Peyer's patch (tissue), 4 donors: ENCODE measurements around the gene RAB4B. TPM values are rescaled to one million over a fixed set of nuclear protein-coding genes. Genes with fewer than 3 reads are reported as not detected.
A peak's percentile ranks its signal among the peaks of the same experiment; 100 is the strongest.

ENCODE experiments used
- DNase-seq, 3 donors: peaks; one replicate each; pipeline ENCODE4 v3.0.0-alpha.2; 2017 to 2019
- H3K27ac ChIP-seq, 4 donors: fragments of 200-600 bp; sonication (generic); one replicate each; pipeline ENCODE4 v1.5.1; 2016 to 2019
- H3K27me3 ChIP-seq, 2 donors: fragments of 200-600 bp; sonication (generic); one replicate each; pipeline ENCODE4 v1.5.1; 2019
- H3K36me3 ChIP-seq, 3 donors: fragments of 200-600 bp; sonication (generic); one replicate each; pipeline ENCODE4 v1.5.1; 2016 to 2019
- H3K4me1 ChIP-seq, 4 donors: fragments of 200-600 bp; sonication (generic); one replicate each; pipeline ENCODE4 v1.5.1; 2016 to 2019
- H3K4me3 ChIP-seq, 4 donors: fragments of 200-600 bp; sonication (generic); 1 replicate in 3 of 4; 2 replicates in 1 of 4; pipeline ENCODE4 v1.5.1; 2016 to 2019; ENCODE audit warnings: mild to moderate bottlenecking in 1 of 4
- H3K9me3 ChIP-seq, 4 donors: fragments of 200-600 bp; sonication (generic); one replicate each; pipeline ENCODE4 v1.5.1; 2016 to 2019; ENCODE audit warnings: mild to moderate bottlenecking in 1 of 4
- CTCF ChIP-seq, 6 experiments: fragments of 450-650 bp in 4 of 6; fragments of 200-600 bp in 2 of 6; sonication (generic) in 1 of 6; IDR thresholded peaks; one replicate each; pipeline ENCODE4 v1.5.1; 2017 to 2019; ENCODE audit warnings: antibody characterized with exemption in 6 of 6, mild to moderate bottlenecking in 3 of 6, moderate library complexity in 1 of 6
- POLR2A ChIP-seq, 2 donors: fragments of 450-650 bp; IDR thresholded peaks; one replicate each; pipeline ENCODE4 v1.5.1; 2017; ENCODE audit warnings: antibody characterized with exemption in 2 of 2, mild to moderate bottlenecking in 2 of 2, moderate library complexity in 2 of 2
- total RNA-seq, 4 donors: library from RNA; depleted of rRNA; stranded (reverse); fragments of >200 nt; gene quantifications; one replicate each; pipeline ENCODE4 v1.1.0, GENCODE V29; 2016

Gene RAB4B
- total RNA-seq, 4 donors from 2014 or later, result 14.9 to 71.2 (median 51.3) TPM

- peaks cover 22 to 48% (median 42%) of the 10 kb centered on the region in 4 donors for H3K4me1 ChIP-seq
- peak within 1 kb of the TSS; percentile 95 to 98 (median 97) for H3K4me3 ChIP-seq
- H3K36me3 ChIP-seq, result peaks cover 0 to 15% (median 0%) of the 10 kb centered on the region in 3 donors
- peak within 1 kb of the TSS; percentile 97 to 98 (median 98) for H3K27ac ChIP-seq
- H3K27me3 ChIP-seq, result no peaks in the 10 kb centered on the region
- no peak for TF ChIP-seq CTCF (IDR thresholded peaks at IDR 0.05)
- TF ChIP-seq POLR2A (IDR thresholded peaks at IDR 0.05), result peak; percentile 44 to 66
- H3K9me3 ChIP-seq, result no peaks in the 10 kb centered on the region
- DNase-seq, result peak; percentile 100
Measured at GRCh38 chr19:40798683-40799557, 20.9 kb downstream of the RAB4B start, which contains the start of gene EGLN2. TSS of gene EGLN2 (plus strand) at chr19:40799191. CDS start at chr19:40800573, 1,382 bp downstream.

- no peak for TF ChIP-seq CTCF (IDR thresholded peaks at IDR 0.05)
- no peak for TF ChIP-seq POLR2A (IDR thresholded peaks at IDR 0.05)
- Histone ChIP-seq H3K4me1 (peaks cover 24 to 56% (median 49%) of the 10 kb centered on the region in 4 donors), H3K27ac (peak overlapping the region; percentile 97 to 98 (median 98)), H3K36me3 (peaks cover 0 to 12% (median 0%) of the 10 kb centered on the region in 3 donors), H3K27me3 (no peaks in the 10 kb centered on the region), H3K9me3 (no peaks in the 10 kb centered on the region), H3K4me3 (peak overlapping the region; percentile 95 to 98 (median 97))
- peak in 2 of 3 donors; percentile 43 to 69 for DNase-seq
Measured at GRCh38 chr19:40799558-40800338, 21.7 kb downstream of the RAB4B start.

- peak overlapping the region; percentile 97 to 98 (median 98) for H3K27ac ChIP-seq
- peaks cover 0 to 12% (median 0%) of the 10 kb centered on the region in 3 donors for H3K36me3 ChIP-seq
- peak overlapping the region; percentile 95 to 98 (median 97) for H3K4me3 ChIP-seq
- no peaks in the 10 kb centered on the region for H3K9me3 ChIP-seq
- no peaks in the 10 kb centered on the region for H3K27me3 ChIP-seq
- no peak for TF ChIP-seq POLR2A (IDR thresholded peaks at IDR 0.05)
- TF ChIP-seq CTCF (IDR thresholded peaks at IDR 0.05), result no peak
- no peak for DNase-seq
- peaks cover 28 to 64% (median 56%) of the 10 kb centered on the region in 4 donors for H3K4me1 ChIP-seq
Measured at GRCh38 chr19:40800339-40800996, 22.4 kb downstream of the RAB4B start.

- Histone ChIP-seq H3K9me3 (no peaks in the 10 kb centered on the region), H3K4me1 (peaks cover 31 to 69% (median 61%) of the 10 kb centered on the region in 4 donors), H3K36me3 (peaks cover 0 to 12% (median 0%) of the 10 kb centered on the region in 3 donors), H3K4me3 (peak overlapping the region in 3 of 4 donors; percentile 9 to 98 (median 98)), H3K27ac (peak overlapping the region; percentile 26 to 98 (median 76)), H3K27me3 (no peaks in the 10 kb centered on the region)
- DNase-seq, result no peak
- TF ChIP-seq CTCF (IDR thresholded peaks at IDR 0.05) (no peak), POLR2A (IDR thresholded peaks at IDR 0.05) (no peak)
Measured at GRCh38 chr19:40800997-40801377, 22.9 kb downstream of the RAB4B start.
